ENCODE data around the gene NIPBL.

Gene NIPBL

GRCh38 chr5:36839489-36840476 lies 36.8 kb upstream of the NIPBL start:
- Histone ChIP-seq H3K36me3 (ENCODE audit: insufficient read depth, low read length) (no peaks in the 10 kb centered on the region), H3K79me2 (ENCODE audit: insufficient read depth, low read length) (no peaks in the 10 kb centered on the region), H2AFZ (ENCODE audit: low read depth, low read length) (no peak overlapping the region), H4K20me1 (ENCODE audit: insufficient read depth, low read length) (no peaks in the 10 kb centered on the region), H3K27ac (ENCODE audit: low read length) (no peak overlapping the region), H3K4me1 (ENCODE audit: insufficient read depth, low read length) (no peaks in the 10 kb centered on the region), H3K27me3 (ENCODE audit: insufficient read depth, low read length, poor library complexity) (peaks cover 32% of the 10 kb centered on the region), H3K9me3 (ENCODE audit: insufficient read depth, low read length, severe bottlenecking) (no peaks in the 10 kb centered on the region), H3K4me2 (ENCODE audit: insufficient read depth, low read length) (no peak overlapping the region), H3K9ac (ENCODE audit: low read depth, low read length) (no peak overlapping the region), H3K4me3 (ENCODE audit: low read depth in 1 of 2, low read length in 2 of 2) (no peak overlapping the region)
- no peak for ATAC-seq (ENCODE audit: insufficient read depth, low read depth)
- no peak for DNase-seq
- TF ChIP-seq, protein P1, sequence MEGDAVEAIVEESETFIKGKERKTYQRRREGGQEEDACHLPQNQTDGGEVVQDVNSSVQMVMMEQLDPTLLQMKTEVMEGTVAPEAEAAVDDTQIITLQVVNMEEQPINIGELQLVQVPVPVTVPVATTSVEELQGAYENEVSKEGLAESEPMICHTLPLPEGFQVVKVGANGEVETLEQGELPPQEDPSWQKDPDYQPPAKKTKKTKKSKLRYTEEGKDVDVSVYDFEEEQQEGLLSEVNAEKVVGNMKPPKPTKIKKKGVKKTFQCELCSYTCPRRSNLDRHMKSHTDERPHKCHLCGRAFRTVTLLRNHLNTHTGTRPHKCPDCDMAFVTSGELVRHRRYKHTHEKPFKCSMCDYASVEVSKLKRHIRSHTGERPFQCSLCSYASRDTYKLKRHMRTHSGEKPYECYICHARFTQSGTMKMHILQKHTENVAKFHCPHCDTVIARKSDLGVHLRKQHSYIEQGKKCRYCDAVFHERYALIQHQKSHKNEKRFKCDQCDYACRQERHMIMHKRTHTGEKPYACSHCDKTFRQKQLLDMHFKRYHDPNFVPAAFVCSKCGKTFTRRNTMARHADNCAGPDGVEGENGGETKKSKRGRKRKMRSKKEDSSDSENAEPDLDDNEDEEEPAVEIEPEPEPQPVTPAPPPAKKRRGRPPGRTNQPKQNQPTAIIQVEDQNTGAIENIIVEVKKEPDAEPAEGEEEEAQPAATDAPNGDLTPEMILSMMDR (IDR thresholded peaks at IDR 0.05; ENCODE audit: borderline replicate concordance, extremely low read depth, low read length, poor library complexity, severe bottlenecking), result no peak
- TF ChIP-seq EZH2 (IDR thresholded peaks at IDR 0.05; ENCODE audit: borderline replicate concordance, low read depth, low read length, severe bottlenecking), result no peak

- Histone ChIP-seq H3K79me2 (ENCODE audit: insufficient read depth, low read length) (no peaks in the 10 kb centered on the region), H3K27ac (ENCODE audit: low read length) (no peak overlapping the region), H3K27me3 (ENCODE audit: insufficient read depth, low read length, poor library complexity) (peaks cover 31% of the 10 kb centered on the region), H3K4me3 (ENCODE audit: low read depth in 1 of 2, low read length in 2 of 2) (no peak overlapping the region), H2AFZ (ENCODE audit: low read depth, low read length) (no peak overlapping the region), H4K20me1 (ENCODE audit: insufficient read depth, low read length) (no peaks in the 10 kb centered on the region), H3K4me1 (ENCODE audit: insufficient read depth, low read length) (no peaks in the 10 kb centered on the region), H3K9ac (ENCODE audit: low read depth, low read length) (no peak overlapping the region), H3K36me3 (ENCODE audit: insufficient read depth, low read length) (no peaks in the 10 kb centered on the region), H3K9me3 (ENCODE audit: insufficient read depth, low read length, severe bottlenecking) (no peaks in the 10 kb centered on the region), H3K4me2 (ENCODE audit: insufficient read depth, low read length) (no peak overlapping the region)
- ATAC-seq (ENCODE audit: insufficient read depth, low read depth), result no peak
- no peak for DNase-seq
- TF ChIP-seq EZH2 (IDR thresholded peaks at IDR 0.05; ENCODE audit: borderline replicate concordance, low read depth, low read length, severe bottlenecking), result no peak
- TF ChIP-seq, protein P1 (IDR thresholded peaks at IDR 0.05; ENCODE audit: borderline replicate concordance, extremely low read depth, low read length, poor library complexity, severe bottlenecking), result no peak
Measured at GRCh38 chr5:36841677-36842076, 34.9 kb upstream of the NIPBL start.

- DNase-seq (no peak), ATAC-seq (ENCODE audit: insufficient read depth, low read depth) (peak; percentile 45; the same call in 1 of the 3 replicates)
- no peaks in the 10 kb centered on the region for H4K20me1 ChIP-seq (ENCODE audit: insufficient read depth, low read length)
- H3K36me3 ChIP-seq (ENCODE audit: insufficient read depth, low read length), result no peaks in the 10 kb centered on the region
- H3K4me2 ChIP-seq (ENCODE audit: insufficient read depth, low read length), result no peak overlapping the region
- peaks cover 31% of the 10 kb centered on the region for H3K27me3 ChIP-seq (ENCODE audit: insufficient read depth, low read length, poor library complexity)
- H2AFZ ChIP-seq (ENCODE audit: low read depth, low read length), result no peak overlapping the region
- no peaks in the 10 kb centered on the region for H3K4me1 ChIP-seq (ENCODE audit: insufficient read depth, low read length)
- H3K9ac ChIP-seq (ENCODE audit: low read depth, low read length), result no peak overlapping the region
- no peaks in the 10 kb centered on the region for H3K9me3 ChIP-seq (ENCODE audit: insufficient read depth, low read length, severe bottlenecking)
- no peak overlapping the region for H3K27ac ChIP-seq (ENCODE audit: low read length)
- no peaks in the 10 kb centered on the region for H3K79me2 ChIP-seq (ENCODE audit: insufficient read depth, low read length)
- no peak overlapping the region for H3K4me3 ChIP-seq (ENCODE audit: low read depth in 1 of 2, low read length in 2 of 2)
- no peak for TF ChIP-seq EZH2 (IDR thresholded peaks at IDR 0.05; ENCODE audit: borderline replicate concordance, low read depth, low read length, severe bottlenecking)
- TF ChIP-seq, protein P1 (IDR thresholded peaks at IDR 0.05; ENCODE audit: borderline replicate concordance, extremely low read depth, low read length, poor library complexity, severe bottlenecking), result no peak
Measured at GRCh38 chr5:36842087-36842486, 34.5 kb upstream of the NIPBL start.
